OCI-LY7 (cell line): ENCODE measurements around the gene DERA. TPM values are rescaled to one million over a fixed set of nuclear protein-coding genes. Genes with fewer than 3 reads are reported as not detected.

Source experiments
- BruUV-seq: library from RNA; stranded (reverse); fragments of 400-500 nt; replicated peaks from 2 replicates; lab custom pipeline; 2021; lab: Mats Ljungman, UMichigan
- CTCF ChIA-PET: fragments of 300-600 bp; sonication (Branson Sonifier 250); formaldehyde crosslinking; loops from one replicate; lab custom pipeline; 2022; ENCODE audit warnings: antibody characterized with exemption; ENCODE audit not compliant: unreplicated experiment; lab: Charles Lee
- POLR2A ChIA-PET: fragments of 300-600 bp; sonication (Branson Sonifier 250); formaldehyde crosslinking; loops from one replicate; lab custom pipeline; 2022; ENCODE audit warnings: antibody characterized with exemption; lab: Charles Lee
- DNase-seq: peaks from one replicate; pipeline ENCODE4 v3.0.0-alpha.2; 2015; ENCODE audit warnings: low spot score
- H2AFZ ChIP-seq: fragments of 200-600 bp; sonication (generic), shearing (Covaris generic); 2 replicates; pipeline ENCODE4 v1.6.1; 2014; ENCODE audit warnings: mild to moderate bottlenecking, antibody characterized with exemption, low read length, moderate library complexity
- H3K27ac ChIP-seq: fragments of 200-600 bp; sonication (generic); 2 replicates; pipeline ENCODE4 v1.5.1; 2014; ENCODE audit warnings: mixed run types, low read depth, mild to moderate bottlenecking, moderate library complexity, low read length, inconsistent platforms; ENCODE audit not compliant: poor library complexity, severe bottlenecking
- H3K36me3 ChIP-seq: fragments of 200-600 bp; sonication (generic); 2 replicates; pipeline ENCODE4 v1.6.1; 2014; ENCODE audit warnings: mild to moderate bottlenecking, antibody characterized with exemption, low read length, moderate library complexity, mixed read lengths; ENCODE audit not compliant: insufficient read depth
- H3K4me1 ChIP-seq: fragments of 200-600 bp; sonication (generic); 2 replicates; pipeline ENCODE4 v1.5.1; 2014; ENCODE audit warnings: mild to moderate bottlenecking, low read length; ENCODE audit not compliant: insufficient read depth, poor library complexity, severe bottlenecking
- H3K4me2 ChIP-seq: fragments of 200-600 bp; sonication (generic); 2 replicates; pipeline ENCODE4 v1.6.1; 2014; ENCODE audit warnings: mild to moderate bottlenecking, low read length
- H3K4me3 ChIP-seq: fragments of 200-600 bp; sonication (generic); 2 replicates; pipeline ENCODE4 v1.5.1; 2014; ENCODE audit warnings: mild to moderate bottlenecking, low read depth, low read length; ENCODE audit not compliant: poor library complexity, severe bottlenecking
- H3K79me2 ChIP-seq: fragments of 200-600 bp; sonication (generic); 2 replicates; pipeline ENCODE4 v1.6.1; 2016; ENCODE audit warnings: low read depth, mild to moderate bottlenecking, low read length, moderate library complexity, mixed read lengths; ENCODE audit not compliant: insufficient read depth
- H3K9me2 ChIP-seq: fragments of 200-600 bp; sonication (generic); 2 replicates; pipeline ENCODE4 v1.6.1; 2016; ENCODE audit warnings: mild to moderate bottlenecking, low read length, mixed read lengths; ENCODE audit not compliant: insufficient read depth
- H3K9me3 ChIP-seq: fragments of 200-600 bp; sonication (generic); 2 replicates; pipeline ENCODE4 v1.6.1; 2014; ENCODE audit warnings: mild to moderate bottlenecking, mixed run types, low read length, mixed read lengths
- H4K20me1 ChIP-seq: fragments of 200-600 bp; sonication (generic); 2 replicates; pipeline ENCODE4 v1.6.1; 2014; ENCODE audit warnings: mild to moderate bottlenecking, antibody characterized with exemption, low read length, moderate library complexity, mixed read lengths; ENCODE audit not compliant: insufficient read depth
- EZH2phosphoT487 ChIP-seq: fragments of 200-600 bp; sonication (generic); IDR thresholded peaks from 2 replicates; pipeline ENCODE4 v1.6.1; 2018; ENCODE audit warnings: low read depth, borderline replicate concordance, mild to moderate bottlenecking, mixed run types, antibody characterized with exemption, low read length, moderate library complexity, mixed read lengths
- intact Hi-C: fragments of 100-400 bp; cut with micrococcal nuclease; formaldehyde crosslinking; loops from one replicate; pipeline ENCODE4 v1.10.0; 2022; ENCODE audit not compliant: unreplicated experiment
- total RNA-seq, 2 experiments: library from RNA; depleted of rRNA in 1 of 2; stranded (reverse); fragments of >200 nt in 1 of 2; shearing (Covaris generic) in 1 of 2; gene quantifications; 2 replicates each; pipeline ENCODE4 v1.2.3, GENCODE V29; 2014 to 2022
- TF ChIP-seq, protein P1 (sequence below): fragments of 200-600 bp; sonication (generic); conservative IDR thresholded peaks from 2 replicates; pipeline ENCODE4 v1.5.1; 2014; ENCODE audit warnings: mild to moderate bottlenecking, antibody characterized with exemption, low read length, moderate library complexity, mixed read lengths

The DERA gene
- total RNA-seq, 2 experiments from 2014 or later = 68.6 to 87.2 TPM

GRCh38 chr12:15979096-15980092 is 68.3 kb downstream of the DERA start:
- Histone ChIP-seq H3K4me1 (peaks cover 27% of the 10 kb centered on the region), H3K9me3 (no peaks in the 10 kb centered on the region), H4K20me1 (no peaks in the 10 kb centered on the region), H3K9me2 (0 out of 2 replicates have a peak, but pooled peaks cover 3% of the 10 kb centered on the region), H3K4me2 (no peak overlapping the region), H3K4me3 (no peak overlapping the region), H2AFZ (no peak overlapping the region), H3K36me3 (0 out of 2 replicates have a peak, but pooled peaks cover 9% of the 10 kb centered on the region), H3K79me2 (no peaks in the 10 kb centered on the region), H3K27ac (no peak overlapping the region)
- intact Hi-C loops = loop anchor here (5.0 kb wide), 1 partner anchor 383 kb away; no protein-coding TSS in a partner anchor
- BruUV-seq = no TSS peak
- POLR2A ChIA-PET = interaction anchor here (0.6 to 0.9 kb wide), 2 partner anchors 41 to 171 kb away, joined by 3 read pairs; no protein-coding TSS in a partner anchor
- TF ChIP-seq EZH2phosphoT487 = no peak
- TF ChIP-seq, protein P1, sequence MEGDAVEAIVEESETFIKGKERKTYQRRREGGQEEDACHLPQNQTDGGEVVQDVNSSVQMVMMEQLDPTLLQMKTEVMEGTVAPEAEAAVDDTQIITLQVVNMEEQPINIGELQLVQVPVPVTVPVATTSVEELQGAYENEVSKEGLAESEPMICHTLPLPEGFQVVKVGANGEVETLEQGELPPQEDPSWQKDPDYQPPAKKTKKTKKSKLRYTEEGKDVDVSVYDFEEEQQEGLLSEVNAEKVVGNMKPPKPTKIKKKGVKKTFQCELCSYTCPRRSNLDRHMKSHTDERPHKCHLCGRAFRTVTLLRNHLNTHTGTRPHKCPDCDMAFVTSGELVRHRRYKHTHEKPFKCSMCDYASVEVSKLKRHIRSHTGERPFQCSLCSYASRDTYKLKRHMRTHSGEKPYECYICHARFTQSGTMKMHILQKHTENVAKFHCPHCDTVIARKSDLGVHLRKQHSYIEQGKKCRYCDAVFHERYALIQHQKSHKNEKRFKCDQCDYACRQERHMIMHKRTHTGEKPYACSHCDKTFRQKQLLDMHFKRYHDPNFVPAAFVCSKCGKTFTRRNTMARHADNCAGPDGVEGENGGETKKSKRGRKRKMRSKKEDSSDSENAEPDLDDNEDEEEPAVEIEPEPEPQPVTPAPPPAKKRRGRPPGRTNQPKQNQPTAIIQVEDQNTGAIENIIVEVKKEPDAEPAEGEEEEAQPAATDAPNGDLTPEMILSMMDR = peak; percentile 67
- CTCF ChIA-PET = no interaction called here
- DNase-seq = no peak

DNA sequence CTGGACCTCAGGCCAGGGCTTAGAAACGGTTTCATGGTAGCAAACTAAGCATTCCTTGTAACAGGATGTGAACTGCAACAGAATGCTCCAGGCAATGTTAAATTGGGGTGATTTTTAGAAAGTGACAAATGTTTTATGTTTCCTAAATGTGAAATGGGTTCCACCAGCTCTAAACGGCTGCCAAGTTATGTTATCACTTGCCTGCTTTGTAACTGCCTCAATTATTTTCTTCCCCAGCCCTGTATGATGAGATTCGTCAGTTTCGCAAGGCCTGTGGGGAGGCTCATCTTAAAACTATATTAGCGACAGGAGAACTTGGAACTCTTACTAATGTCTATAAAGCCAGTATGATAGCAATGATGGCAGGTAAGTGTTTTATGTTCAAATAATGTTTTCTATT is 70.9 kb downstream of the DERA start:
- H3K27ac ChIP-seq = peak overlapping the region; percentile 7
- no peak for DNase-seq
- TF ChIP-seq, protein P1 = no peak
- TF ChIP-seq EZH2phosphoT487 = no peak
- no peak overlapping the region; the same call in 1 of the 2 replicates for H2AFZ ChIP-seq
- POLR2A ChIA-PET = interaction anchor here (0.5 to 1.1 kb wide), 6 partner anchors 9 to 216 kb away, joined by 3 to 5 read pairs (median 3); no protein-coding TSS in a partner anchor
- H4K20me1 ChIP-seq = no peaks in the 10 kb centered on the region
- H3K79me2 ChIP-seq = peaks cover 21% of the 10 kb centered on the region
- 0 out of 2 replicates have a peak, but pooled peaks cover 3% of the 10 kb centered on the region for H3K9me2 ChIP-seq
- no TSS peak for BruUV-seq
- H3K9me3 ChIP-seq = peaks cover 5% of the 10 kb centered on the region; the same call in 1 of the 2 replicates
- intact Hi-C loops = loop anchor here (2.0 to 5.0 kb wide), 2 partner anchors 183 to 380 kb away; no protein-coding TSS in a partner anchor
- CTCF ChIA-PET = no interaction called here
- H3K4me1 ChIP-seq = peaks cover 41% of the 10 kb centered on the region
- peaks cover 17% of the 10 kb centered on the region for H3K36me3 ChIP-seq
- H3K4me3 ChIP-seq = no peak overlapping the region
- no peak overlapping the region for H3K4me2 ChIP-seq
